ENCODE data around the gene MRPL45. TPM values are rescaled to one million over a fixed set of nuclear protein-coding genes. Genes with fewer than 3 reads are reported as not detected.

Gene MRPL45
- total and polyA plus RNA-seq, 2 of the 13 experiments (the other 11 are each of a cell fraction or from before 2014, with no cell fraction given) = 89.5 to 157 TPM

DNA sequence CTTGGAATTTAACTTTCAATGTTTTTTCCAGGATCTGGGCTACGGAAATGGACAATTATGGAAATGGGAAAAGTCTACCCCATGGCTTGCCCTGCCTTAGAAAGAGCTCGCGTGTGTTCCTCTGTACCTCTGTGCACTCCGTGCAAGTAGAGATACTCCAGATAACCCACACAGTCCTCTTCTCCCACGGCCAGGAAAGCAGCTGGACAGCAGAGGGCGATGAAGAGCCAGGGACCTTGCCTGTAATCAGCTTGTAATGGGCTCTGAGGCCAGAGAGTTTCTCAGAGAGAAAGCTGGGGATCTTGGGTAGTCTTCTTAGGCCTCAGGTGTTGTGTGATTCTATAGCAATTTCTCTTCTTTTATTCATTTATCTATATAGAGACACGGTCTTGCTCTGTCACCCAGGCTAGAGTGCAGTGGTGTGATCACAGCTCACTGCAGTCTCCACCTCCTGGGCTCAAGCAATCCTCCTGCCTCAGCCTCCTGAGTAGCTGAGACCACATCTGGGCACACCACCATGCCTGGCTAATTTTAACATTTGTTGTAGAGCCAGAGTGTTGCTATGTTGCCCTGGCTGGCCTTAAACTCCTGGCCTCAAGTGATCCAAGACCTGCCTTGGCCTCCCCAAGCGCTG, 52.2 kb downstream of the MRPL45 start (continued):
- no peak for TF ChIP-seq ZNF546 (CRISPR knock-in tag; conservative IDR thresholded peaks at IDR 0.05)
- peak; percentile 75; the same call in 1 of the 2 replicates for TF ChIP-seq YEATS2 (CRISPR knock-in tag; IDR thresholded peaks at IDR 0.05; ENCODE audit: borderline replicate concordance)
- peak; percentile 48; the same call in 1 of the 2 replicates for TF ChIP-seq ZNF605 (CRISPR knock-in tag; IDR thresholded peaks at IDR 0.05)
- TF ChIP-seq KLF16 (CRISPR knock-in tag; IDR thresholded peaks at IDR 0.05) = peak in 1 of 2 experiments; percentile 70; a peak in 1 of 4 replicates
- no peak for TF ChIP-seq HNRNPUL1 (IDR thresholded peaks at IDR 0.05; ENCODE audit: low read depth, low read length)
- no peak for TF ChIP-seq TCF7 (IDR thresholded peaks at IDR 0.05; ENCODE audit: low read depth)
- no peak for TF ChIP-seq CBX2 (IDR thresholded peaks at IDR 0.05; ENCODE audit: low read depth, low read length)
- no peak for TF ChIP-seq CBX2 (CRISPR knock-in tag; IDR thresholded peaks at IDR 0.05; ENCODE audit: low read depth)
- TF ChIP-seq, protein P1, sequence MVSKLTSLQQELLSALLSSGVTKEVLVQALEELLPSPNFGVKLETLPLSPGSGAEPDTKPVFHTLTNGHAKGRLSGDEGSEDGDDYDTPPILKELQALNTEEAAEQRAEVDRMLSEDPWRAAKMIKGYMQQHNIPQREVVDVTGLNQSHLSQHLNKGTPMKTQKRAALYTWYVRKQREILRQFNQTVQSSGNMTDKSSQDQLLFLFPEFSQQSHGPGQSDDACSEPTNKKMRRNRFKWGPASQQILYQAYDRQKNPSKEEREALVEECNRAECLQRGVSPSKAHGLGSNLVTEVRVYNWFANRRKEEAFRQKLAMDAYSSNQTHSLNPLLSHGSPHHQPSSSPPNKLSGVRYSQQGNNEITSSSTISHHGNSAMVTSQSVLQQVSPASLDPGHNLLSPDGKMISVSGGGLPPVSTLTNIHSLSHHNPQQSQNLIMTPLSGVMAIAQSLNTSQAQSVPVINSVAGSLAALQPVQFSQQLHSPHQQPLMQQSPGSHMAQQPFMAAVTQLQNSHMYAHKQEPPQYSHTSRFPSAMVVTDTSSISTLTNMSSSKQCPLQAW (CRISPR knock-in tag; IDR thresholded peaks at IDR 0.05) = peak; percentile 83
- no peak for TF ChIP-seq NAIF1 (CRISPR knock-in tag; IDR thresholded peaks at IDR 0.05; ENCODE audit: borderline replicate concordance)
- TF ChIP-seq, protein P2, sequence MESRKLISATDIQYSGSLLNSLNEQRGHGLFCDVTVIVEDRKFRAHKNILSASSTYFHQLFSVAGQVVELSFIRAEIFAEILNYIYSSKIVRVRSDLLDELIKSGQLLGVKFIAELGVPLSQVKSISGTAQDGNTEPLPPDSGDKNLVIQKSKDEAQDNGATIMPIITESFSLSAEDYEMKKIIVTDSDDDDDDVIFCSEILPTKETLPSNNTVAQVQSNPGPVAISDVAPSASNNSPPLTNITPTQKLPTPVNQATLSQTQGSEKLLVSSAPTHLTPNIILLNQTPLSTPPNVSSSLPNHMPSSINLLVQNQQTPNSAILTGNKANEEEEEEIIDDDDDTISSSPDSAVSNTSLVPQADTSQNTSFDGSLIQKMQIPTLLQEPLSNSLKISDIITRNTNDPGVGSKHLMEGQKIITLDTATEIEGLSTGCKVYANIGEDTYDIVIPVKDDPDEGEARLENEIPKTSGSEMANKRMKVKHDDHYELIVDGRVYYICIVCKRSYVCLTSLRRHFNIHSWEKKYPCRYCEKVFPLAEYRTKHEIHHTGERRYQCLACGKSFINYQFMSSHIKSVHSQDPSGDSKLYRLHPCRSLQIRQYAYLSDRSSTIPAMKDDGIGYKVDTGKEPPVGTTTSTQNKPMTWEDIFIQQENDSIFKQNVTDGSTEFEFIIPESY (CRISPR knock-in tag; IDR thresholded peaks at IDR 0.05) = 0 out of 2 replicates have a peak, but pooled peaks have one; percentile 15
- 0 out of 2 replicates have a peak, but pooled peaks have one; percentile 34 for TF ChIP-seq SP4 (CRISPR knock-in tag; IDR thresholded peaks at IDR 0.05)
- 0 out of 2 replicates have a peak, but pooled peaks have one; percentile 45 for TF ChIP-seq KAT8 (CRISPR knock-in tag; IDR thresholded peaks at IDR 0.05)
- TF ChIP-seq ZNF607 (CRISPR knock-in tag; IDR thresholded peaks at IDR 0.05; ENCODE audit: borderline replicate concordance) = 0 out of 2 replicates have a peak, but pooled peaks have one; percentile 58
- no peak for TF ChIP-seq ZNF34 (CRISPR knock-in tag; IDR thresholded peaks at IDR 0.05; ENCODE audit: borderline replicate concordance)
- TF ChIP-seq ZNF713 (CRISPR knock-in tag; IDR thresholded peaks at IDR 0.05) = no peak
- TF ChIP-seq ZNF232 (CRISPR knock-in tag; IDR thresholded peaks at IDR 0.05; ENCODE audit: borderline replicate concordance) = no peak
- 0 out of 2 replicates have a peak, but pooled peaks have one; percentile 48 for TF ChIP-seq KLF9 (CRISPR knock-in tag; IDR thresholded peaks at IDR 0.05; ENCODE audit: low read depth)
- peak; percentile 89 for TF ChIP-seq STAG1 (CRISPR knock-in tag; IDR thresholded peaks at IDR 0.05)
- no peak for TF ChIP-seq ZNF660 (CRISPR knock-in tag; IDR thresholded peaks at IDR 0.05; ENCODE audit: borderline replicate concordance, low read depth)
